GM18873 (cell line): ENCODE measurements around the gene KCTD19.

Experiments used
- ATAC-seq: cut with Tn5 transposase; IDR thresholded peaks from one replicate; pipeline ENCODE4 v1.9.1; 2021; ENCODE audit warnings: mild to moderate bottlenecking, moderate library complexity, moderate number of reproducible peaks; ENCODE audit not compliant: unreplicated experiment, low FRiP score

KCTD19 gene

DNA sequence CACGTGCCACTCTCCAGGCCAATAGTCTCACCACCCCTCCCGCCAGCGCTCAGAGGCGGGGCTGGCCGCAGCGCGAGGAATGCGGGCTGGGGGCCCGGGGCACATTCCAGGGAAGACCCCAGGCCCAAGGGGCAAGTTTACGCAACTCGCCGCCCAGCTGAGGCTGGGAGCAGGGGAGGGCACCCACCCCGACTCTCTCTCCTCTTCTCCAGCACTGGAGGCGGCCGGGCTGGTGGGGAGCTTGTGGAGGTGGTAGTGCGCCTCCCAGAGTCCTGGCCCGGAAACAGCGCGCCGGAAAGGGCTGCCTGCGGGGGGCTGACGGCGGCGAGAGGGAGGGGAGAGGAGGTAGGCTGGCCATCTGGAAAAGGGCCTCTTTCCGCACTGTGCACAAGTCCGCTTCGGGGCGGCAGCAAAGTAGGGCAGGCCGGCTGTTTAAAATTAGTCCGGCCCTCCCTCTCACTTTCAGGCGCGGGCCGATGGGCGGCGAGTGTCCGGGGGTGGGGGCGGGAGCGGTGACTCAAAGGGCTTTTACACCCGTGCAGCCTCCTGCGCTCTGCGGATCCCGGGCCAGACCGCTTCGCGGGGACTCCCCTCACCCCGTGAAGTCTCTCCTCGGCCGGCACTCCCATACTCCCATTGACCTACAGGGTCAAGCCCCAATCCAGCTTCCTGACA, 80.3 kb downstream of the KCTD19 start:
- no peak for ATAC-seq

DNA sequence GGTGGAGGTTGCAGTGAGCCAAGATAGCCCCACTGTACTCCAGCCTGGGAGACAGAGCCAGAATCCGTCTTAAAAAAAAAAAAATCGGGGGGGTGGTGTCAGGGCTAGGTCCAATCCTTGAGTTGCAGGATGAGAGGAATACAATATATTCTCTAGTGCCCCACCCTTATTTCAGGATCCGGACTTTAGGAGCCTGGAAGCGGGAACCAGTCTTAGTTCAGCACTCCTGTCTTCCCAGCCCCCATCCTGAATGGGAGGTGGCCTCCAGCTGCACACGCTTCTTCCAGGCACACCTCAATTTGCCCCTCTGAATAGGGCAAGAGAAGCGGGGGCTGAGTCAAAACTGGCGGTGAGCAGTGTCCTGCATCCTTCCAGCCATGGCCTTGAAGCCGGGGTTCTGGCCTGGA, 80.9 kb downstream of the KCTD19 start:
- no peak for ATAC-seq

DNA sequence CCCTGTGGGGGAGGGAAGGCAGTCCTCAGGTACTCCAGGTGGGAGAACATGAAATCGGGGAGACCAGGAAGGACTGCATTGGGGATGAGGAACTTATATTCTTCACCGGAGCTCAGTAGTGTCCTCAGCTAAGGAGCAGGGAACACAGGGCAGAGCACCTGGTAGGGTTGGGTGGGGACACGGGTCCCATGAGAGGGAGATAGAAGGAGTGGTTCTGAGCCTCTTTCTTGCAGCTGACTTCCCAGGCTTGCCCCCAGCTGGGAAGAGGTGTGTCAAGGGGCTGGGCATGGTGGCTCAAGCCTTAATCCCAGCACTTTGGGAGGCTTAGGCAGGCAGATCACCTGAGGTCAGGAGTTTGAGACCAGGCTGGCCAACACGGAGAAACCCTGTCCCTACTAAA, 81.4 kb downstream of the KCTD19 start:
- ATAC-seq, result no peak

DNA sequence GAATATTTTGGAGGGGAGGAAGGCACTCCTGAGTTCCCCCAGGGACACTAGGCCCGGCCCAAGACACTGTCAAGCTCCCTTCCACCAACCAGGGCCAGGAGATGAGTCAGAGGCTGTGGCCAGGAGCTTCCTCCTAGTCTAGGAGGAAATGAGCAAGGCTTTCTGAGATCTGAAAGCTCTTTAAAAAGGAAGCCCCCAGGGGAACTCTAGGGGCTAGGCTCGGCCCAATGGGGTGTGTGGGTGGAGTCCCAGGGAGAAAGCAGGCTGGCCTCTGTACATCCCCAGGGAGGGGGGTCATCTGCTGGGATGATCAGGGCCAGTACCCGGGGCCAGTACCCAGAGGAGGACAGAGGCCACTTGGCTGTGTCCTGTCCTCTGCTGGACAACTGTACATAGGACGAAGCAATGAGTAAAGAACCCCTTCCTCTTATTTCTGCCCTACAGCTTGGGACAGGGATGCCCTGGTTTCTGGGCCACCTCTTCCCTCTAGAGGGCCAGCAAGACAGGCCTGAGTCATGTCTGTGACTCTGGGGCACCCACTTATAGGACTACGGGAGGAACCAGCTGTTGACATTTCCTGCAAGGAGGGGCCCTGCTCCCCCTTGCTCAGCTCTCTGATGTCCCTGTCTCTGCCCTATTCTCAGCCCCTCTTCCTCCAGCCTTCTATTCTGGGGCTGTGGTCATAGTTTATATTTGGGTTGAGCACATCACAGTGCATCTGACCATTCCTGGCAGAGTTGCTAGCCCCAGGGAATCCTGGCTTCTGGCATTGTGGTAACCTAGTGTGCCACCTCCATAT, 82.0 kb downstream of the KCTD19 start:
- ATAC-seq, result peak; percentile 45

DNA sequence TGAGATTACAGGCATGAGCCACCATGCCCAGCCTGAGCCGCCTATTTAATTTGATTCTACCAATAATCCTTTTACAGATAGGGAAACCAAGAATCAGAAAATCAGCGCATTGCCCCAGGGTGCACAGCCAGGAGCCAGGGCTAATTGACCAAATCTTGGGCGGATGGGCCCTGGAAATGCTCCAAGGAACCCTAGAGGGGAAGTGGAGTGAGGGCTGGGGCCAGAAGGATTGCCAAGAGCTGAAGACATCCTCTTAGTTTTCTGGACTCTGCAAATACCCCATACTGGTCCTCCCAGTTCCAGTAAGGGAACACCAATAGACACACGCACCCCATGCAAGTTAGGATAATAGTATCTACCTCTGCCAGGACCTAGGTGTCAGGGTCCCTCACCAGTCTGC, 83.1 kb downstream of the KCTD19 start:
- ATAC-seq, result no peak

DNA sequence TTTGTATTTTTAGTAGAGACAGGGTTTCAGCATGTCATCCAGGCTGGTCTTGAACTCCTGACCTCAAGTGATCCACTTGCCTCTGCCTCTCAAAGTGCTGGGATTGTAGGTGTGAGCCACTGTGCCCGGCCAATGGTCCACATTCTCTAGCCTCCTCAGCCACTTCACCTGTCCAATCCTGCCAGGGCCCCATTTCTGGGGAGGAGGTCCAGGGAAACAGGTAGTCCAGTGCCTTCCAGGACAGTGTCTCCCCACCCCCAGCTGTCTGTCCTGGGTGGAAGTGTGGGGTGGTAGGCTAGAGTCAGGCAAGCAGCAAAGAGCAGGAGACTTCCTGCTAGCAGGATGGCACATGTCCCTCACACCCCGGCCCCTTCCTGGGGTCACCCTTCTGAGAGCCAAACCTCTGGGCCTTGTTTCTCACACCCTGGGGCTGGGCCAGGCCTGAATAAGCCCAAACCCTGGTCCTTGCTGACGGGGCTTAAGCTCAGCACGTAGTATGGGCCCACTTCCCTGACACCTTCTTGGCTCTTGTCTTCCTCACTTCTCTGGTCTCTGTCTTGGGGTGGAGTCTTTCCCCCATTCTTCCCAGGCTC, 84.3 kb downstream of the KCTD19 start:
- no peak for ATAC-seq

DNA sequence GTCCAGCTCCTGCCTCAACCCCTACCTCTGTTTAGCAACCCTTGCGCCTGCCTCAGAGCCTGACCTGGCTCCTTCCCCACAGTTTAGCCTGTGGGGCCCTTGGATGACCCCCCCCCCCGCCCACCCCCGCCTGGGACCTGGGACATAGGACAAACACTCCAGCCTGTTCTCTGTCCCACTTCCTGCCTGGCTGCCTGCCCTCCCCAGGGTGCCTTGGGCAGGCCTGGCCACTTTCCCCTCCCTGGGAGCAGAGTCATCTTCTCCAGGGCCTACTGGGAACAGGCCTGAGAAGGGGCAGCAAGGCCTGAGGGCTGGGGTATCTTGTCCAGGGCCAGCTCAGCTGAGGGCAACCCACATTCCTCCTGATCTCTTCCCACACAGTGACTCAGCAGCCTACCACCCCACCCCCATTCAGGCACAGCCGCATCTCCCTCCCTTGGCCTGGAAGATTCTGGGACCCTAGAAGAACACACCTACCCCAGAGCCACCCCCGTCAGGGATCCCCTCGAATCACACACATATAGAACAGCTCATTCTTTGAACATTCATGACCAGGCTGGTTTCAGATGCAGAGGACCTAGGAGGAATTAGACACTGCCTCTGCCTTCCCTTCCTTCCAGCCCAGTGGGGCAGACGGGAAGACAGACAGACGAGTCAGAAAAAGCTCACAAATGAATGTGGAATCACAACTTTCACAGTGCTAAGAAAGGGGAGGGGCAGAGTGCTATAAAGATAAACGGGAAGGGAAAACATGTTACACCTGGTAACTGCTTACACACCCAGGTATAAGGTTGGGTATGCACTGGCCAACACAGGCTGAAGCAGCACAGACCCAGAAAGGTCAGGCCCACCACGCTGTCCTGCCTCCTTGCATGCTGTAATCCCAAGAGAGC, 85.3 kb downstream of the KCTD19 start:
- no peak for ATAC-seq

DNA sequence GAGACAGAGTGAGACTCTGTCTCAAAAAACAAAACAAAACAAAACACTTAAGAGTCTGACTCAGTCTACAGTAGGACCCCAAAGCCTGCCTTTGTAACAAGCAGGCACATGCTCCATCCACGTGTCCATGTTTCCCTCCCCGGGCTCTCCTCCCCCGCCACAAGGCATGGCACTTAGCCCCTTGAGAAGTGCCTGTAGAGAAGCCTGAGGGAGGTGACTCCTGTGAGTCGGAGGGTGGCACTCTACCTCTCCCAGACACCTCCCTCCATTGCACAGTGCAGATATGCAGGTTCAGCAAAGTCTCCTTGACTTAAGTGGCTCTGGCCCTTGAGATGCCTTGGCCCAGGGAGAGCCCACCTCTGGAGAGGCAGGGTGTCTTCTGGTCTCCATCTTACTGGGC, 86.0 kb downstream of the KCTD19 start:
- no peak for ATAC-seq
